Activated T-cell treated with anti-CD3 and anti-CD28 coated beads, Interleukin-2, amount 50 U/mL, for 1 hour (primary cell): ENCODE measurements around the gene PSMB3.
A peak's percentile ranks its signal among the peaks of the same experiment; 100 is the strongest.
"Not testable (repeated sequence)": the region's sequence is repeated elsewhere in the genome, so short reads cannot be mapped to it uniquely, and the experiment has no call there.

Source experiments
- DNase-seq: peaks from one replicate; pipeline ENCODE4 v3.0.0-alpha.2; 2020

Gene PSMB3

DNA sequence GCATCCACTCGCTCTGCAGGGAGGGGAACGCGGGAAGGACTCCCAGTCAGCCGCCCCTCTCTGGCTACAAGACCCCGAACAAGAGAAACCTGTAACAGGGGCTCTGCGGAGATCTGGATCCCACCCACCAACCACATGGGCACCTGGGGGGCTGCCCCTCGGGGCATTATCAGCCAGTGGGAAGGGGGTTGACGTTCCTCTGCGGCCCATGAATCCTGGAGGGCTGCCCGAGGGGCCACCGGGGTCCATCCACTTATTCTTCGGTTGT is 2.6 kb upstream of the PSMB3 start:
- no peak for DNase-seq

DNA sequence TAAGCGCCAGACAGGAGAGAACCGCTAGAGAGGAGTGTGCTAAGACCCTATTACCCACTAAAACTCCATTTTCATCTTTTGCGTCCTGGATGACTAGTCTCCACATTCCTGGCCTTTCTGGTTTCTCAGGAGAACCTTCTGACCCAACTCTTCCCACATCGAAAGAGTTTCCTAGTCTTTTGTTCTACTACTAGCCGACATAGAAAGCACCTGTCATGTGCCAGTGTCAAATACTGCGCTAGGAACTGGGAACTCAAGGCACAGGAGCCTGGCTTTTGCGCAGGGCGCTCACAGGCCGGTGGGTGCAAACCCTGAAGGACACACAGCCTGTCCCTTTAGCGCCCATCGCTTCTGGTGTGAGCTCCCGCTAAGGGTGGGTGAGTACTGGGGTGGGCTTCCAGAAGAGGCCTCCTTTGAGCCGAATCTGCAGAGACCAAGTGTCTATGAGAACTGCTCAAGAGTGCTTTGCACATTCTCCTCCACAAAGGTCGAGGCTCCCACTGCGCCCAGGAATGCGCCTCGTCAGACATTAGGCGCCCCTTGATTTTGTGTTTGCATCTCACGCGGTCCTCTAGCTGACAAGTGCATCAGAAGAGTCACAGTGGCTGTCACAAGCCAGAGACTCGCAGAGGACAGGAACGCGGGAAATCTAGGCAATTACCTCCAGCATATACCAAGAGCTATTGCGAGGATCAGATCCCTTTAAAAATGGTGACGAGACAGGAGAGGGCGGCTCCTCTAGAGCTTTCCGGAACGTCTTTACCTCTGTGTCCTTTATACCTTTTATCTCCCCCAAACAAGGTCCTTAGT is 2.0 kb upstream of the PSMB3 start:
- DNase-seq, result no peak

DNA sequence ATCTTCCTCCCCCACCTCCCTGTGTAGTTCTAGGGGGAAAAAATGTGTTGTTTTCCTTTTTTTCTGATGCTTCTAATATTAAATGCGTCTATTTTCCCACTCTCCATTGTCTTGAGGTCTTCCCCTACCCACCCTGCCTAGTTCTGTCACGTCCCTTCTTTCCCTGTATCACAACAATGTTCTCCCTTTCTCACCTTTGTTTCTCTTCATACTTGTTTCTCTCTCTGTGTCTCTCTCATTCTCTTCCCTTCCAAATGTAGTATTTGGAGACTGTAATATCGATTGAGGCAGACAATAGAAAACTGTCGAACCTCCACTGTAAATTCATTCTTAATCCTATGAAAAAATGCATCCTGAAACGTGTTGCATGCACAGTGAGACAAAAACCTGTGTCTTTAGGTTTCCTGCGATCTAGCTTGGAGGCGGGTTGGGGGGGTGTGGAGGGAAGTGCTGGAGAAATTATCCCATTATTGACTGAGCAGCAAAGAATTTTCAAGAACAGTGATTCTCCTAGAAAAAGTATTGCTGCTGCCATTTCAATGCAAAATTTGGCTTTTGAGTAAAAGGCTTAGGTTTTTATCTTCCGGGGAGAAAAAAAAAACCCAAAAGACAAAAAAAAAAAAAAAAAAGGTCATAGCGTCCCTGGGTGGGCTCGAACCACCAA is 1.3 kb upstream of the PSMB3 start:
- DNase-seq, result no peak

DNA sequence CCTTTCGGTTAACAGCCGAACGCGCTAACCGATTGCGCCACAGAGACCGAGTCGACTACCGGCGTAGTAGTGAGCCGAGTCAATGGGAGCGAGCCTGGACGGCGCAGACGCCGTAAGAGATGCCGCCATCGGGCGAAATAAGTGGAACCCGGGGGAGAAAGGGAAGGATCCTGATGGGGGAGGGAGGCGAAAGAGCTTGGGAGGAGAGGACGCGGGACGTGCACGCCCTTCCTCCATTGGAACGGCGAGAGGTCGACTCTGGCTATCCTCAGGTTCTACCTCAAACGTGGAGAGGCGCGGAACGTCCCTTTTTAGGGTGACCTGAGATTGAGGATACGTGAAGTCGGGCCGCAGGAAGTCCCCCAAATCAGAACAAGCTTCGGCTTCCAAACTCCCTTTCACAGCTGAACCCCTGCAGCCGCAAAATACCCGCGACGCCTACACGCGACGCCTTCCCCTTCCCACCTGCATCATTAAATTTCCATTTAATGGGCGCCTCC is 683 bp upstream of the PSMB3 start:
- DNase-seq, result peak; percentile 87

DNA sequence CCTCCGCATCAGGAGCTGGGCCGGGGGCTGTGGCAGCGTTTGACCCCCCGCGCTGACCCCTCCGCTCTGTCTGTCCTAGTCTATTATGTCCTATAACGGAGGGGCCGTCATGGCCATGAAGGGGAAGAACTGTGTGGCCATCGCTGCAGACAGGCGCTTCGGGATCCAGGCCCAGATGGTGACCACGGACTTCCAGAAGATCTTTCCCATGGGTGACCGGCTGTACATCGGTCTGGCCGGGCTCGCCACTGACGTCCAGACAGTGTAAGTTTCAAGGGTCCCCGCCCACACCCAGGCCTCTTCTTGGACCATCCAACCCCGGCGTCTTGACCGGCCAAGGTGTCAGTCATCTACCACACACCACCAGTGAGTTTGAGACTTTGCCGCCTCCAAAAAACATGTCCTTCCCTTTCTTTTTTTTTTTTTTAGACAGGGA is 548 bp downstream of the PSMB3 start:
- no peak for DNase-seq

DNA sequence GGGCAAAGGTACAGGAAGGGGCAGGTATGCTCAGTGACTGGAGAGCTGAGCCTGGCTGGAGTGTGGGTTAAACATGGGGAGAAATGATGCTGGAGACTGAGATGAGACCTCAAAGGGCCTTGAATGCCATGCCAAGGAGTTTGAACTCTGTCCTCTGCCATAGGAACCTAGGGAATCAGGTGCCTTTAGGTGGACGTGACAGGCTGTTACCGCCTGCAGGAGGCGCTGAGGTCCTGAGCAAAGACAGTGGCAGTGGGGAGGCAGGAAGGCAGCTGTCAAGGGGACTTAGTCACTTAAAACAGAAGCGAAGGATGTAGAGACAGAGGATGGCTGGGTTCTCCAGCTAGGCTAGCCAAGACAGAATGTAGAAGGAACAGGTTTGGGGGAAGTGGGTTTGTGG is 9.1 kb downstream of the PSMB3 start:
- no peak for DNase-seq

DNA sequence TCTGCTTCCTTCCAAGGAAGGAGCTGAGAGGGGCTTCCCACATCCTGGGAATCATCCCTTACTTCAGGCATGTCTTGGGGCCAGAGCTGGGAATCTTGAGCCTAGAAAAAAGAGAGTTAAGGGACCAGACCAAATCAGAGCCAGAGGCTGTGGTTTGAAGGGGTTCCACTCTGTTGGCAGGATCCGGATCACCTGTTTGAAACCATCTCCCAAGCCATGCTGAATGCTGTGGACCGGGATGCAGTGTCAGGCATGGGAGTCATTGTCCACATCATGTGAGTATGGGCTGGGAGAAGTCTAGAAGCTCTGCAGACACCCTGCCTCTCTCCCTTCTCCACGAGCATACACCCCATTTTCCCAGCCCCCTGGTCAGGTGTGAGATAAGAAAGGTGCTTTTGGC is 9.7 kb downstream of the PSMB3 start:
- DNase-seq, result no peak

DNA sequence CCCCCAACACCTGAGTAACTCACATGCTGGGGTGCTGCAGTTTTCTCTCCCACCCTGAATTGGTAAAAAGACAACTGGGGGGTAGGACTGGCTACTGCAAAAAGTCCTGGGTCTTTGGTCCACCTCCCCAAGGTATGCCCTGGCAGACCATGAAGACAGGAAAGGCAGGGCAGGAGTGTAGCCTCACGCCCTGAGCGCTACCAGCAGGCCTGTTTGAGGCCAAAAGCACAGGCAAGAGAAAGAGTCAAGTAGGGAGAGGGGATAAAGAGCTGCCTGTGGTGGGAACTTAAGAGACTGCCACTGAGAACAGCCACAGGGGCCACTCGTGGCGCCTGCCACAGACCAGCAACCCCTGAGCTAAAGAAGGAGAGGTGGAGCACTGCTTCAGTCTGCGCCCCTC is 13.8 kb downstream of the PSMB3 start:
- no peak for DNase-seq

DNA sequence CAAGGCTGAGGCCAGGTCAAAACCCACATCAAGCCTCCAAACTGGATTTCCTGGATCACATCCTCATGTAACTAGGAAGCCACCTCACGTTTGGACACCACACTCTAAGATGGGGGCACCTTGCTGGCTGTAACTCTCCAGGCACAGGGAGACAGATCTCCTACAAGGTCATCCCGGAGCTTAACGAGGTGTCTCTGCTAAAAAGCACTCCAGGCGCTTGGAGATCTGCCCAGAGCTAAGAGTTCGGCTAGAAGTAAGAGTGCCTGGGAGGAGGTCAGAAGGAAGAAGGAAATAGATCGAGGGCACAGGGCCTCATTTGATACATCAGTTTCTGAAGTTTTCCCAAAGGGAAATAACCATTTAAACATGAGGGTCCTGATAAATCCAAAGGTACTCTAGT is 15.9 kb downstream of the PSMB3 start:
- no peak for DNase-seq

DNA sequence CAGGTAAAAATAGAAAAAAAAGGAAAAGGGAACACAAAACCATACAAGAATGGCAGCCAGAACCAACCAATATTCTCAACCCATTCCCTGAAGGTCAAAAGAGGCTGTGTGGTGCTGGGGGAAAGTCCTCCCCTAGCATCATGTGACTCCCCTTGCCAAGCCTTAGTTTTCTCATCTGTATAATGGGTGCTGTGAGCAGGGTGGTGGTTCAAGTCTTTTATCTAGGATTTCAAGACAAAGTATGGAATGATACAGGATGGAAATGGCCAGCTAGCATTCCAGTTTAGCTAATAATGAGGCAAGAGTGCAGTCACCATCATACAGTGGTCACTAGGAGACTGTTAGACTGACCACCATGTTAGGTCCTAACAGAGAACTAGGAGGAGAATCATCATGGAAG is 20.7 kb downstream of the PSMB3 start:
- no peak for DNase-seq

DNA sequence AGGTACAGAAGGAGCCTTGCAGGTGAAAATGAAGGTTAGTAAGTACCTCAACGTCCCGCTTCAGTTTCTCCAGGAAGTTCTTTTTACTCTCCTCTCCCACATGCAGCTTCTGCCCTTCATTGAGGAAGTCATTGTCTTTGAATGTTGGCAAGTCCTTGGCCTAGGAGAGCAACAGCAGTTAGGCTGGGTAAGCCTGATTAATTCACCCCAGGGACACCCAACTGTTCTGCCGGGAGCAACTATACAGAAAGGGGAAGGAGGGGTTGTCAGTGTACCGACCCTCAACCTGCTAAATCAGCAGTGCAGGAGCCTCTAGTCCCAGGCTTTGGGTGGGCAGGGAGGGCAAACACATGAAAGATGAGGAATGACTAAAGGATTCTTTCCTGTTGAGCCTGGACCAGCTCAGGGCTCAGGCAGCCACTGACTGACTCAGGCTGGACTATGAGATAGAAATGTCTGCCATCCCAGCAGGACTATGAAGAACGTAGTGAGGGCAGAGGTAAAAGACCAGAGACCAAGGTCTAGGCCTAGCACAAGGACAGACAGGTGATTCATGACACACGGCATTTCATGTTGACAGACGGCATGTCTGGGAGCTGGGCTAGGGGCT is 25.2 kb downstream of the PSMB3 start:
- no peak for DNase-seq

DNA sequence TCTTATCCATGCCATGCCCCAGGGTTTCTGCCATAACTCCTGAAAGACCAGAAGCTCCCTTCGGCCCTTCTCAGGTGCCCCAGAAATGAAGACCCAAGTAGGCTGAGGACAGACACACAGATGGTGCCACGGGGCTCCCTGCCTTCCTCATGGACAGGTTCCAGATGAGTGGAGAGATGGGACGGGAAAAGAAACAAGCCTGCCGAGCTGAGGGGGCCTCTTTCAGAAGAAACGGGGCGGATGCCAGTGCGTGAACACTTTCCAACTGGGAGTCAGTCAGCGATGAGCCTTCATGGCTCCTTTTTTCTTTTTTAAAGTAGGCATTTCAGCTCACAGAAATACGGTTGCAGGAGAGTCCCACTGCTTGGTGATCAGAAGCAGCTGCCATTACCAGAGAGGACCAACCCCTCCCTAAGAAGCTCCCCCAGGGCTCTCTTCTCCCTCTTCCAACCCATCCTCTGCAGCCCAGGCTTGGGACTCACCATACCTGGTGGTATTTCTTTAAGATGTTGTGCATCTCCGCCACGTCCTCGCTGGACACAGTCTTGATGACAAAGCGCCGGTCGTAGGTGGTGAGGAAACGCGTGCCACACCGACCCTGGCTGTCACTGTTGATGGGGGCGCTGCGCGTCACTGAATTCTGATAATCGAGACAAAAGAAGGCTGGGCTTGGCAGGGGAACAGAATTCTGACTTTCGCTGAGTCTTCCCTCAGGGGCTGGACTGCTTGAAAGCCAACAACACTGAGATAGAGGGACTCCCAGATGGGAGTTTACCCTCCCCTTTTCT is 27.6 kb downstream of the PSMB3 start:
- no peak for DNase-seq

DNA sequence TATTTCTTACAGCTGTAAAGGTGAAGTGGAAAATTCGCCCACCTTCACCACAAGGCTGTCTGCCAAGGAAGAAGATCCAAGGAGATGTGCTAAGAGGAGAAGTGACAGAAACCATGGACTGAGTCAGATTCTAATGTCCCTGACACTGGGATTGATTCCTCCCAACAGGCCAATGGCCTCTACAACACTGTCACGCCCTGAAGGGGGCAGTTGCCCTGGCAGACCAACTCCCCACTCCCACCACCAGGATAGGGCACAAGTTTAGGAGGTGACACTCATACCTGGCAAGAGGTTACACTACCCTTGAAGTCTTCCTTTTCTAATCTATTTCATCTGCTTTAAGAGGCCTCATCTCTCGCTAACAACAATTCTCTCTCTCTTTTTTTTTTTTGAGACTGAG is 30.7 kb downstream of the PSMB3 start:
- no peak for DNase-seq

DNA sequence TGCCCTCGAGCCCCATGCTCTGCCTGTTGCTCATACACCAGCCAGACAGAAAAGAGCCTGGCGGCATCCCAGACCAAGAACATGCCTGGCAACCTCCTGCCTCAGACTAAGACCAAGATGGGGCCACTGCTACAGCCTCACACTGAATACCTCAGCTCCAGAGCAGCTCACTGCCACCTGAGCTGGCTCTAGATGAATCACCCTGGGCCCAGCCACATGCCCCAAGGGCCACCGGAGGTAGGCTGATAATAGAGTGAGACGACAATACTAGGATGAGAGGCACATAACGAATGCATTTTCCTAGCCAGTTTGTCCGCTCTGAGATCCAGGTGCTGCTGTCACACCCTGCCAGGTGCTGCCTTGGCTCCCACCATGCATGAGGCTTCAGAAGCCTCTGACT is 33.8 kb downstream of the PSMB3 start:
- no peak for DNase-seq

DNA sequence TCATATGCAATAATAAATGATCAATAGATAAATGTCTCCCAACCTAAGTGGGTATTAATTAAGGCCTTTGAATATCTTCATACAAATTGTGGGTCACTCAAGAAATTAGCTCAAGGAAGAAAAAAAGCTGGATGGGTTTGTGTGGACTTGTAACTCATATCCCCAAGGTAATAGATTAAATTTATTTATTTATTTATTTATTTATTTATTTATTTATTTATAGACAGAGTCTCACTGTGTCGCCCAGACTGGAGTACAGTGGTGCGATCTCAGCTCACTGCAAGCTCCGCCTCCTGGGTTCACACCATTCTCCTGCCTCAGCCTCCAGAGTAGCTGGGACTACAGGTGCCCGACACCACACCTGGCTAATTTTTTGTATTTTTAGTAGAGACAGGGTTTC is 35.5 kb downstream of the PSMB3 start:
- DNase-seq, result not testable (repeated sequence)

DNA sequence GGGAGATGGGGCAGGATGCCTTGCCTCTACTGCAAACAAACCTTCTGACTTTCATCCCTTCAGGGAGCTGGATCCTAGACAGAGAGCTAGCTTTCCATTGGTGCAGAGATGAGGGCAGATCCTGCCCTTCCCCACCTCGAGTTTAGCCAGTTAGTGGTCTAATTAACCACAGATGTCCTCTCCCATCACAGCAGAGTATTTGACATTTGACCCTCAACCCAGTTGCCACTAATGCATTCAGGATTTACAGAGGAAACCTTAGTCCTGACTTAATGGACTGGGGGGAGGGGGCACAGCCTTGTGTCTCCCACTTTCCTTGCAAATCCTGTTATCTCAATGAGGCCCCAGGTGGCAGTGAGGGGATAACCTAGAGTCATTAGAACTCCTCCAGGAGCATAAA is 36.6 kb downstream of the PSMB3 start:
- no peak for DNase-seq

DNA sequence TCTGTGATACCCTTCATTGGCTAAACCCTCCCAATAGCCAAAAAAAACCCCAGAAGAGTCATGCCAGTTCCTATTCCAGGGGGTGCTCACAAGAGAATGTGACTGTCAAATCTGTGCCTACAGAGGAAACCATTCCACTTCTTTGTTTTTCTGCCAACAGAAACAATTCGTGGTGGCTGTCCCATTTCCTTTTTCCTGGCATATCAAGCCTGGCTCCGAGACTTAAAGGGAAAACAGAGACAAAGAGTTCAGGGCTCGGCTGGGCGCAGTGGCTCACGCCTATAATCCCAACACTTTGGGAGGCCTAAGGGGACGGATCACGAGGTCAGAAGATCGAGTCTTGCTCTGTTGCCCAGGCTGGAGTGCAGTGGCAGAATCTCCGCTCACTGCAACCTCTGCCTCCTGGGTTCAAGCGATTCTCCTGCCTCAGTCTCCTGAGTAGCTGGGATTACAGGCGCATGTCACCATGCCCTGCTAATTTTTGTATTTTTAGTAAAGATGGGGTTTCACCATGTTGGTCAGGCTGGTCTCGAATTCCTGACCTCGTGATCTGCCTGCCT is 37.7 kb downstream of the PSMB3 start:
- not testable (repeated sequence) for DNase-seq

DNA sequence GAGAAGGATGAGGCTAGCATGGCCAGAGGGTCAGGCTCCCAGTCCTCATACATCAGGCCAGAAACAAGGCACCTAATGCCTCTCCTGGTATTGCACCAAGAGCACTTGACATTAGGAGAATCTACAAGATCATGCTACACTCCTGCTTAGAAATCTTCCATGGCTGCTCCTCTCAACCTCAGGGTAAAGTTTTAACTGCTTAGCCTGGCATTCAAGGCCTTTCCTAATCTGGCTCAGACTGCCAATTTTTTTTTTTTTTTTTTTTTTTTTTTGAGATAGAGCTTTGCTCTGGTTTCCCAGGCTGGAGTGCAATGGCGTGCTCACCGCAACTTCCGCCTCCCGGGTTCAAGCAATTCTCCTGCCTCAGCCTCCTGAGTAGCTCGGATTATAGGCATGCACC is 38.6 kb downstream of the PSMB3 start:
- DNase-seq, result no peak

DNA sequence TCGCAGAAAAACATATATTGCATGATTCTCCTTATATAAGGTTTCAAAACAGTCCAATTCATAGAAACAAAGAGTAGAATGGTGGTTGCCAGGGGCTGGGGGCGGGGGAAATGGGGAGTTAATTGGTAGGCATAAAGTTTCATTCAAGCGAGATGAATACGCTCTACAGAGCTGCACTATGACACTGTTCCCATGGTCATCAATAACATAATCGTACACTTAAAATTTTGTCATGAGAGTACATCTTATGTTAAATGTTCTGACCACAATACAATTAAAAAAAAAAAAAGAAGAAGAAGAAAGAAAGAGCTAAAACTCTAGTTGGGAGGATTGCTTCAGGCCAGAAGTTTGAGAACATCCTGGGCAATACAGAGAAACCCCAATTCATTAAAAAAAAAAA is 41.7 kb downstream of the PSMB3 start:
- no peak for DNase-seq

DNA sequence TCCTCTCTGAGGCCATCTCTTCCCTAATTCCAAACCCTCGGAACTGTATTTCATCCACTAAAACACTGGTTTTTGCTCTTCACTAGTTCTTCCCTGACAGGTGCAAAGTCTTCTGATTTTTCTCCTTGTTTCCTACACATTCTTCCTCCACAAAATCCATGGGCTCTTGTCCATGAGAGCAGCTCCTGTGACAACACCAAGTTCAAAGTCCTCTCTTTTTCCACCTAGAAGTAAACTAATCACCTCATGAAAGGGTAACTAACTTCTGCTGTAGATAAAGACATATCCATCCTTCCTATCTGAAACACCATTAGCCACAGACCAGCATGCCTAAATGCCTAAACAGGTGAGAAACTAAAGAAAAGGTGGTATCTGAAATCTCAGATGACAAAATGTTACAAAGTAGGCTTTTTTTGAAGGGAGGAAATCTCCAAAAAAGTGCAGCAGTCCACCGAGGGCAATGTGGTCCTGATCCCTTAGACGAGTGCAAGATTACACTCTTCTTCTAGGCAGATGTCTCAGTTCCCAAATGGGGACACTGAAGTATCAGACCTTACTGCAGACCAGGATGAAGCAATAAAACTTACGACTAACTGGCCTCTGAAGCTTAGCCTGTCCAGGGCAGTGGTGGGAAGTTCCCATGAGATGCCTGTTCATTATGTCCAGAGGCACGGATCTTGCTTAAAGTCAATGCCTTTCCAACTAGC is 44.1 kb downstream of the PSMB3 start:
- no peak for DNase-seq

DNA sequence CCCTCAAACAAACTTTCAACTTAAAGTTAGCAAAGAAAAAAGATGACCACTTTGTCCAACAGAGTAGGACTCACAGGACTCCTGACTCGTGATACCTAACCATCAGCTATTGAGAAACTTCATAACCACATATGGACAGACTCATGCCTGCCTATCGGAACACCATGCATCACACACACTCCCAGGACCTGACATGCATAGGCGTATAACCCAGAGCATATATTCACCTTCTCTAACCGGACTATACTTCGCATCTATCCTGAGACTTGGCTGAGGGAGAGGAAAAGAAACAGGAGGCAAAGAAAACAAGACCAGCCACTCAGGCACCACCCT is 44.6 kb downstream of the PSMB3 start:
- DNase-seq, result no peak

DNA sequence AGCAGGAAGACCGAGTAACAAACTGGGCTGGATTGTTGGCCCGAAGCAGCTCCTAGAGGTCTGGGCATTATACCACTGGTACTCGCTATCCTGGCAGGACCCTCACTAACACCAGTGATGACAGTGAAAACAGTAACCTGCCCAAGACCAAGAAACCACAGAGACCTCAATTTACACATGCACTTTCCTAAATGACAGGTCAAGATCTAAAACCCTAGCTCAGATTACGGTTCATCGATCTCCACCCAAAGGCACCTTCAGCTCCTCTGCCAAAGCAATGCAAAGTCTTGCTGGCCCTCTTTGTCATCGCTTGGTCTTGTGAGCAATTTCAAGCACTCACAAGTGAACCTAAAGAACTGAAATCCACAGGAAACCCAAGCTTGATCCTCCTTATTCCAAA is 45.3 kb downstream of the PSMB3 start:
- no peak for DNase-seq
